HG02642 (cell line): ENCODE measurements around the gene GRAMD2B.
"Not testable (repeated sequence)": the region's sequence is repeated elsewhere in the genome, so short reads cannot be mapped to it uniquely, and the experiment has no call there.

ENCODE experiments used
- ATAC-seq: cut with Tn5 transposase; IDR thresholded peaks from one replicate; pipeline ENCODE4 v1.9.1; 2021; ENCODE audit warnings: mild to moderate bottlenecking; ENCODE audit not compliant: unreplicated experiment, poor library complexity

Gene GRAMD2B

GRCh38 chr5:126422994-126423788 lies at the start of gene GRAMD2B:
GRAMD2B (plus strand) TSS chr5:126423409; CDS start chr5:126423607, 198 bp downstream.
- ATAC-seq, result peak; percentile 87

GRCh38 chr5:126374109-126374416 lies 49.1 kb upstream of the GRAMD2B start:
- no peak for ATAC-seq

GRCh38 chr5:126376443-126376842 lies 46.8 kb upstream of the GRAMD2B start:
- no peak for ATAC-seq

GRCh38 chr5:126377424-126377823 lies 45.8 kb upstream of the GRAMD2B start:
- no peak for ATAC-seq

- not testable (repeated sequence) for ATAC-seq
These were observed 42.9 kb upstream of the GRAMD2B start for GRCh38 chr5:126380316-126380715.

- no peak for ATAC-seq
These were observed 40.0 kb upstream of the GRAMD2B start for GRCh38 chr5:126383246-126383645.

GRCh38 chr5:126383776-126384175 lies 39.4 kb upstream of the GRAMD2B start:
- no peak for ATAC-seq

- ATAC-seq, result no peak
These were observed 38.2 kb upstream of the GRAMD2B start for GRCh38 chr5:126384985-126385384.

- no peak for ATAC-seq
These were observed 37.4 kb upstream of the GRAMD2B start for GRCh38 chr5:126385524-126386502.

- ATAC-seq, result no peak
These were observed 34.0 kb upstream of the GRAMD2B start for GRCh38 chr5:126389179-126389578.

- no peak for ATAC-seq
These were observed 33.2 kb upstream of the GRAMD2B start for GRCh38 chr5:126390051-126390450.

- no peak for ATAC-seq
These were observed 31.8 kb upstream of the GRAMD2B start for GRCh38 chr5:126391386-126391785.

- no peak for ATAC-seq
These were observed 28.9 kb upstream of the GRAMD2B start for GRCh38 chr5:126394211-126394788.

- ATAC-seq, result no peak
These were observed 28.0 kb upstream of the GRAMD2B start for GRCh38 chr5:126395198-126395597.

GRCh38 chr5:126395605-126396004 lies 27.6 kb upstream of the GRAMD2B start:
- ATAC-seq, result no peak

GRCh38 chr5:126396721-126397120 lies 26.5 kb upstream of the GRAMD2B start:
- ATAC-seq, result not testable (repeated sequence)

GRCh38 chr5:126398791-126399190 lies 24.4 kb upstream of the GRAMD2B start:
- no peak for ATAC-seq

GRCh38 chr5:126400621-126401251 lies 22.5 kb upstream of the GRAMD2B start:
- ATAC-seq, result no peak

GRCh38 chr5:126402621-126403555 lies 20.3 kb upstream of the GRAMD2B start:
- no peak for ATAC-seq
